ENCODE data around the gene TBC1D22A. TPM values are rescaled to one million over a fixed set of nuclear protein-coding genes. Genes with fewer than 3 reads are reported as not detected.

TBC1D22A gene
- polyA plus RNA-seq, 1 experiment, result 19.8 TPM

DNA sequence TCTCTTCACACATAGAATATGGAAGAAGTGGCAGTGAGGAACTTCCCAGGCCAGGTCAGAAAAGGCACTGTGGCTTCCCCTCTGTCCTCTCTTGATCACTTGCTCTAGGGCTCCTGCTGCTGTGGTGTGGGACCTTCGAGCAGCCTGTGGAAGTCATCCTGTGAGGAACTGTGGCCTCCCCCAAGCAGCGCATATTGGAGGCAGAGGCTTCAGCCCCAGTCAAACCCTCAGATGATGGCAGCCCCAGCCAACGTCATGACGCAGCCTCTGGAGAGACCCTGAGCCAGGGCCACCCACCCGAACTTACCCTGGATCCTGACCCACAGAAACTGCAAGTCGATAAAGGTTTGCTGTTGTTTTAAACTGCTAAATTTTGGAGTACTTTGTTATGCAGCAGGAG, 444.9 kb downstream of the TBC1D22A start:
- POLR2A ChIA-PET, result no interaction called here
- no peak overlapping the region for H3K4me3 ChIP-seq (ENCODE audit: low read depth, low read length)
- CTCF ChIA-PET, result no interaction called here
- H3K27ac ChIP-seq (ENCODE audit: low read depth, low read length), result no peak overlapping the region
- TF ChIP-seq, protein P1, sequence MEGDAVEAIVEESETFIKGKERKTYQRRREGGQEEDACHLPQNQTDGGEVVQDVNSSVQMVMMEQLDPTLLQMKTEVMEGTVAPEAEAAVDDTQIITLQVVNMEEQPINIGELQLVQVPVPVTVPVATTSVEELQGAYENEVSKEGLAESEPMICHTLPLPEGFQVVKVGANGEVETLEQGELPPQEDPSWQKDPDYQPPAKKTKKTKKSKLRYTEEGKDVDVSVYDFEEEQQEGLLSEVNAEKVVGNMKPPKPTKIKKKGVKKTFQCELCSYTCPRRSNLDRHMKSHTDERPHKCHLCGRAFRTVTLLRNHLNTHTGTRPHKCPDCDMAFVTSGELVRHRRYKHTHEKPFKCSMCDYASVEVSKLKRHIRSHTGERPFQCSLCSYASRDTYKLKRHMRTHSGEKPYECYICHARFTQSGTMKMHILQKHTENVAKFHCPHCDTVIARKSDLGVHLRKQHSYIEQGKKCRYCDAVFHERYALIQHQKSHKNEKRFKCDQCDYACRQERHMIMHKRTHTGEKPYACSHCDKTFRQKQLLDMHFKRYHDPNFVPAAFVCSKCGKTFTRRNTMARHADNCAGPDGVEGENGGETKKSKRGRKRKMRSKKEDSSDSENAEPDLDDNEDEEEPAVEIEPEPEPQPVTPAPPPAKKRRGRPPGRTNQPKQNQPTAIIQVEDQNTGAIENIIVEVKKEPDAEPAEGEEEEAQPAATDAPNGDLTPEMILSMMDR (IDR thresholded peaks at IDR 0.05; ENCODE audit: low read depth, low read length), result no peak
- H3K27me3 ChIP-seq (ENCODE audit: control insufficient read depth, insufficient read depth, low read length), result no peaks in the 10 kb centered on the region
- DNase-seq (ENCODE audit: low read depth, low spot score), result no peak
- H3K9me3 ChIP-seq (ENCODE audit: control insufficient read depth, insufficient read depth, low read length), result peaks cover 16% of the 10 kb centered on the region

DNA sequence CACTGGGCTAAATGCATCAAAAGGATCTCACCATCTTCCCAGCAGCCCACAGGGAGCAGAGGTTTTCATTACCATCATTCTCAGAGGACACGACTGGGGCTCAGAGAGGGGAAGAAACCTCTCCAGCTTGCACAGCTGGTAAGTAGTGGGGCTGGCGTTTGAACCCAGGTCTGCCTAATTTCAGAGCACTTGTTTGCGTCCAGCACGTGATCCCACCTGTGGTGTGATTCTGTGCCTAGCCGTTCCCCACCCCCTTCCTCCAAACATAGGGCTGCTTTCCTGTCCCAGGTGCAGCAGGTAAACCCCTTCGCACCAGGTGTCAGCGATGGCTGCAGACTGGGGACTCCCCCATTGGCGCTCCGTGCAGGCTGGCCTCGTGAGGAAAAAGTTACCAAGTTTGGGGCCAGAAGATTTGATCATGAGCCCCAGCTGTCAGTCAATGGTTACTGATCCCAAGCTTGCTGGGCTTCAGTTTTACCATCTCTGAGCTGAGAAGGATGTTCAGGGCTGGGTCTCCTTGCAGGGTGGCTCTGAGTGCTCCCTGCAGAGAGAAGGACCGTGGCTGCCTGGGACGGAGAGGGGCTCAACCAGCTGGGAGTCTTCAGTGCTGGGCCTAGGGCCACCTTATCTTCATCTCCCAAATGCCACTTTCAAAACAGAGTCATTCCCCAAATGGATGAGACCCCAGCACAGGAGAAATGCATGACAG, 445.6 kb downstream of the TBC1D22A start:
- H3K4me3 ChIP-seq (ENCODE audit: low read depth, low read length), result no peak overlapping the region
- TF ChIP-seq, protein P1 (IDR thresholded peaks at IDR 0.05; ENCODE audit: low read depth, low read length), result no peak
- ChIA-PET CTCF (no interaction called here), POLR2A (interaction anchor here (0.6 kb wide), 1 partner anchor 541 kb away, joined by 5 read pairs; no protein-coding TSS in a partner anchor)
- no peak overlapping the region for H3K27ac ChIP-seq (ENCODE audit: low read depth, low read length)
- peaks cover 20% of the 10 kb centered on the region for H3K9me3 ChIP-seq (ENCODE audit: control insufficient read depth, insufficient read depth, low read length)
- no peaks in the 10 kb centered on the region for H3K27me3 ChIP-seq (ENCODE audit: control insufficient read depth, insufficient read depth, low read length)
- no peak for DNase-seq (ENCODE audit: low read depth, low spot score)

DNA sequence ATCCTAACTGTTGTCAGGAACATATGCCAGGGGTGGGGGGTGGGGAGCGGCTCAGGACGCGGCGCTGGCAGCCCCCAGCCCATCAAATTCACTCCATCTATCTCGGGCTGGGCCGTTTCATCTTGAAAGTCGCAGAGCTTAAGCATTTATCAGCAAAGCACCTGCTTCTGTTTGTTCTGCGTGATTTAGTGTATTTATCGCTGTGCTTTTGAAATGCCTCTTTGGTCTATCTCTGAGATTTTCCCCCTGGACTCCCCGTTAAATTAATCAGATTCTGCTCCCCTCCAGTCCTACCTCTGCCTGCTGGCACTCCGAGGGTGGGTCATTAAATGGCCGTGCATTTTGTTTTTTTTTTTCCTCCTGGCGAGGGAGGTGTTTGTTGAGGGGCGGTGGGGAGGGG, 446.2 kb downstream of the TBC1D22A start:
- POLR2A ChIA-PET, result interaction anchor here (0.6 kb wide), 1 partner anchor 541 kb away, joined by 5 read pairs; no protein-coding TSS in a partner anchor
- Histone ChIP-seq H3K27ac (ENCODE audit: low read depth, low read length) (no peak overlapping the region), H3K4me3 (ENCODE audit: low read depth, low read length) (no peak overlapping the region), H3K9me3 (ENCODE audit: control insufficient read depth, insufficient read depth, low read length) (peaks cover 26% of the 10 kb centered on the region), H3K27me3 (ENCODE audit: control insufficient read depth, insufficient read depth, low read length) (no peaks in the 10 kb centered on the region)
- TF ChIP-seq, protein P1 (IDR thresholded peaks at IDR 0.05; ENCODE audit: low read depth, low read length), result no peak
- CTCF ChIA-PET, result no interaction called here
- DNase-seq (ENCODE audit: low read depth, low spot score), result no peak

DNA sequence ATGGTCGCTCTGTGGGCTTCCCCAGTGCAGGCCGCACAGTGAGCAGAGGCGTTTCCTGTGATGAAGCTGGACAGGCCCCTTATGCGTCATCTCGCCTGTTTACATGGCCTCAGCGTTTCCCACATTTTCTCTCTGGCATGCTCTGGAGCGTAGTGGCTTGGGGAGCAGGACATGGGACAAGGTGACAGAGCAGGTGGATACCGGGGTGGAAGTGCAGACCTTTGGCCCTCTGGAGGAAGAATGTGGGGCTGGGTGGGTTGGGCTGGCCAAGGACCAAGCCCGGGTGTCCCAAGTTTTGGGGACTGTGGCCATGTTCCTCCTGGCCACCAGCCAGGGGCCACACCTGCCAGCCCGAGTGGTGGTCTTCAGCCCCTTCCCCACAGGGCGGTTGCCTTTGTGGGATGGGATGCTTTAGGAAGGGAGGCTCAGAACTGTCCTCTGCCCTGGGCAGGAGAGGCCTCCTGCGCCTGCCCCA, 446.6 kb downstream of the TBC1D22A start:
- DNase-seq (ENCODE audit: low read depth, low spot score), result no peak
- H3K4me3 ChIP-seq (ENCODE audit: low read depth, low read length), result no peak overlapping the region
- no peak overlapping the region for H3K27ac ChIP-seq (ENCODE audit: low read depth, low read length)
- CTCF ChIA-PET, result no interaction called here
- POLR2A ChIA-PET, result interaction anchor here (0.6 kb wide), 1 partner anchor 540 kb away, joined by 5 read pairs; no protein-coding TSS in a partner anchor
- peaks cover 27% of the 10 kb centered on the region for H3K9me3 ChIP-seq (ENCODE audit: control insufficient read depth, insufficient read depth, low read length)
- no peaks in the 10 kb centered on the region for H3K27me3 ChIP-seq (ENCODE audit: control insufficient read depth, insufficient read depth, low read length)
- TF ChIP-seq, protein P1 (IDR thresholded peaks at IDR 0.05; ENCODE audit: low read depth, low read length), result no peak

DNA sequence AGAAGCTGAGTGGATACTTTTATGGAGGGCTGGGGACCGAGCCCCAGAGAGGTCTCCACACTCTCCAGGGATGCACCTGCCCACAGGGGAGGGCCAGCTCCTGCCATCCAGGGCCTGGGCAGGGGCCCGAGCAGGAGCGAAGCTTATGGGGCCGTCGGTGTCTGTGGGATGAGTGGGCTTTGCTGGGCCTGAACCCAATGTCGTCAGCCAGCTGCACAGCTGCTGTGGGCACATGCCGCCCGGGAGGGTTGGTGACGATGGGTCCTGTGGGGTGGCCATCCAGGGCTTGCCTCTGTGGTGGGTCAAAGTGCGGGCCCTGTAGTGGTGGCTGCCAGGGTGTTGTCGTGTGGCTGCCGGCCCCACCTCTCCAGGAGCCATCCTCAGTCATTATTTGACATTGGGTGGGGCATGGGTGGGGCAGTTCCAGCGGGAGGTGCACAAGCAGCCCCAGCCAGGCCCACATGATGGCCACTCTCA, 447.1 kb downstream of the TBC1D22A start:
- Histone ChIP-seq H3K27ac (ENCODE audit: low read depth, low read length) (no peak overlapping the region), H3K4me3 (ENCODE audit: low read depth, low read length) (no peak overlapping the region), H3K9me3 (ENCODE audit: control insufficient read depth, insufficient read depth, low read length) (peaks cover 27% of the 10 kb centered on the region), H3K27me3 (ENCODE audit: control insufficient read depth, insufficient read depth, low read length) (no peaks in the 10 kb centered on the region)
- TF ChIP-seq, protein P1 (IDR thresholded peaks at IDR 0.05; ENCODE audit: low read depth, low read length), result no peak
- DNase-seq (ENCODE audit: low read depth, low spot score), result no peak
- POLR2A ChIA-PET, result no interaction called here
- CTCF ChIA-PET, result no interaction called here

All from AG04450 (cell line).